HepG2 (cell line): ENCODE data around the gene EGFR. TPM values are rescaled to one million over a fixed set of nuclear protein-coding genes. Genes with fewer than 3 reads are reported as not detected.

Experiments used
- EEA1 ChIP-seq: sonication (generic); formaldehyde crosslinking; IDR thresholded peaks from 2 replicates; pipeline ENCODE4 v1.5.1; 2020; ENCODE audit warnings: mild to moderate bottlenecking, missing genetic modification reagents, borderline replicate concordance
- EP300 ChIP-seq, 3 experiments: sonication (generic) in 1 of 3; formaldehyde crosslinking in 1 of 3; IDR thresholded peaks; 2 replicates each; pipeline versions ENCODE4 v1.5.1 to v1.6.1; 2011 to 2020; ENCODE audit warnings: low read depth in 2 of 3, low read length in 2 of 3, borderline replicate concordance in 1 of 3, improper control_type of control experiment in 1 of 3, mild to moderate bottlenecking in 1 of 3, missing genetic modification reagents in 1 of 3, moderate library complexity in 1 of 3
- GFI1 ChIP-seq: sonication (generic); formaldehyde crosslinking; IDR thresholded peaks from 2 replicates; pipeline ENCODE4 v1.5.0; 2020; ENCODE audit warnings: missing genetic modification reagents, mild to moderate bottlenecking, borderline replicate concordance
- HNF4G ChIP-seq, 2 experiments: sonication (generic) in 1 of 2; formaldehyde crosslinking in 1 of 2; IDR thresholded peaks; 2 replicates each; pipeline versions ENCODE4 v1.4.0 to v1.6.1; 2011 to 2020; ENCODE audit warnings: borderline replicate concordance in 2 of 2, low read depth in 2 of 2, mild to moderate bottlenecking in 2 of 2, low read length in 1 of 2, missing genetic modification reagents in 1 of 2, moderate library complexity in 1 of 2
- HOXA7 ChIP-seq: sonication (generic); formaldehyde crosslinking; IDR thresholded peaks from 2 replicates; pipeline ENCODE4 v1.8.1; 2022; ENCODE audit warnings: mild to moderate bottlenecking, missing genetic modification reagents, moderate library complexity
- KAT8 ChIP-seq: IDR thresholded peaks from 2 replicates; pipeline ENCODE4 v1.6.1; 2016; ENCODE audit warnings: missing genetic modification reagents, missing compliant biosample characterization
- MLX ChIP-seq: IDR thresholded peaks from 2 replicates; pipeline ENCODE4 v1.6.1; 2016
- RNF219 ChIP-seq: sonication (generic); formaldehyde crosslinking; IDR thresholded peaks from 2 replicates; pipeline ENCODE4 v1.5.0; 2020; ENCODE audit warnings: mild to moderate bottlenecking, missing genetic modification reagents
- SETDB1 ChIP-seq: sonication (generic); formaldehyde crosslinking; IDR thresholded peaks from 2 replicates; pipeline ENCODE4 v1.5.1; 2020; ENCODE audit warnings: missing genetic modification reagents, mild to moderate bottlenecking, borderline replicate concordance
- SKIL ChIP-seq: sonication (generic); formaldehyde crosslinking; IDR thresholded peaks from 2 replicates; pipeline ENCODE4 v1.8.0; 2022; ENCODE audit warnings: missing genetic modification reagents, mild to moderate bottlenecking, moderate library complexity, borderline replicate concordance
- SRSF1 ChIP-seq: fragments of 200-400 bp; formaldehyde crosslinking; optimal IDR thresholded peaks from 2 replicates; pipeline ENCODE3; 2017; ENCODE audit warnings: mild to moderate bottlenecking, low read depth, low read length, moderate library complexity
- TARDBP ChIP-seq: sonication (generic); formaldehyde crosslinking; IDR thresholded peaks from 2 replicates; pipeline ENCODE4 v1.8.0; 2022; ENCODE audit warnings: mild to moderate bottlenecking, missing genetic modification reagents
- TCF12 ChIP-seq, 2 experiments: fragments of 450-650 bp in 1 of 2; sonication (generic) in 1 of 2; formaldehyde crosslinking in 1 of 2; IDR thresholded peaks; 2 replicates each; pipeline versions ENCODE4 v1.6.1 to v1.8.0; 2017 to 2022; ENCODE audit warnings: antibody characterized with exemption in 1 of 2, mild to moderate bottlenecking in 1 of 2, missing genetic modification reagents in 1 of 2, moderate library complexity in 1 of 2
- ZBTB39 ChIP-seq: sonication (generic); formaldehyde crosslinking; IDR thresholded peaks from 2 replicates; pipeline ENCODE4 v1.5.0; 2020; ENCODE audit warnings: missing genetic modification reagents
- ZFYVE20 ChIP-seq: sonication (generic); formaldehyde crosslinking; IDR thresholded peaks from 2 replicates; pipeline ENCODE4 v1.8.0; 2023; ENCODE audit warnings: low read depth, mild to moderate bottlenecking, moderate library complexity, missing genetic modification reagents, borderline replicate concordance
- ZNF276 ChIP-seq: sonication (generic); formaldehyde crosslinking; IDR thresholded peaks from 2 replicates; pipeline ENCODE4 v1.4.0; 2020; ENCODE audit warnings: mild to moderate bottlenecking, low read depth, missing genetic modification reagents
- polyA plus RNA-seq, 8 experiments: library from polyadenylated mRNA; depleted of rRNA in 3 of 8; stranded (reverse) in 7 of 8; unstranded in 1 of 8; fragments of >200 nt; fragmentation: Illumina TruSeq in 4 of 8; extraction: Trizol in 4 of 8; gene quantifications; 2 replicates each; pipeline versions ENCODE4 v1.2.1 to v1.2.3, GENCODE V29; 2011 to 2016; ENCODE audit warnings: low read depth in 4 of 8, missing spikeins in 1 of 8, mixed read lengths in 1 of 8; ENCODE audit not compliant: insufficient read depth in 1 of 8
- total RNA-seq, 5 experiments: library from RNA; depleted of rRNA; stranded (reverse); fragments of >200 nt; fragmentation: Illumina TruSeq; extraction: Trizol; gene quantifications; 2 replicates each; pipeline ENCODE4 v1.2.3, GENCODE V29; 2016; ENCODE audit warnings: low read depth in 1 of 5

EGFR gene
- total and polyA plus RNA-seq, 2 of the 13 experiments (the other 11 are each of a cell fraction or from before 2014, with no cell fraction given): 7.0 to 10.0 TPM

- TF ChIP-seq RNF219 (CRISPR knock-in tag): no peak
- no peak for TF ChIP-seq HNF4G (IDR thresholded peaks at IDR 0.05; ENCODE audit: borderline replicate concordance, low read depth, low read length)
- no peak for TF ChIP-seq HNF4G (CRISPR knock-in tag; IDR thresholded peaks at IDR 0.05; ENCODE audit: borderline replicate concordance, low read depth)
- no peak for TF ChIP-seq GFI1 (CRISPR knock-in tag)
- TF ChIP-seq TCF12 (IDR thresholded peaks at IDR 0.05): no peak
- TF ChIP-seq TCF12 (CRISPR knock-in tag; IDR thresholded peaks at IDR 0.05): peak; percentile 4; the same call in 1 of the 2 replicates
- peak; percentile 43; the same call in 1 of the 2 replicates for TF ChIP-seq TARDBP (CRISPR knock-in tag)
- no peak for TF ChIP-seq ZFYVE20 (CRISPR knock-in tag)
- TF ChIP-seq SKIL (CRISPR knock-in tag): no peak
- TF ChIP-seq KAT8 (CRISPR knock-in tag): no peak
- no peak for TF ChIP-seq SETDB1
- peak; percentile 43 for TF ChIP-seq SRSF1
- TF ChIP-seq MLX (CRISPR knock-in tag): no peak
- TF ChIP-seq EP300 (IDR thresholded peaks at IDR 0.05; ENCODE audit: low read depth in 2 of 2, low read length in 2 of 2): no peak
- TF ChIP-seq EP300 (CRISPR knock-in tag; IDR thresholded peaks at IDR 0.05; ENCODE audit: borderline replicate concordance): no peak
- no peak for TF ChIP-seq ZNF276 (CRISPR knock-in tag)
- TF ChIP-seq EEA1 (CRISPR knock-in tag): peak; percentile 69; the same call in 1 of the 2 replicates
- TF ChIP-seq HOXA7: 0 out of 2 replicates have a peak, but pooled peaks have one; percentile 19
- 0 out of 2 replicates have a peak, but pooled peaks have one; percentile 82 for TF ChIP-seq ZBTB39 (CRISPR knock-in tag)
These were observed 236.0 kb downstream of the EGFR start (continued) for GRCh38 chr7:55254596-55255495.
